PC-3 (cell line): Measurements from ENCODE around the gene NFYB. TPM values are rescaled to one million over a fixed set of nuclear protein-coding genes. Genes with fewer than 3 reads are reported as not detected.

Source experiments
- ATAC-seq: fragments of 200-7000 bp; cut with Tn5 transposase; 2 replicates; pipeline ENCODE4 v1.9.1; 2020; ENCODE audit warnings: mild to moderate bottlenecking, moderate library complexity
- BruUV-seq: library from RNA; stranded (reverse); fragments of 400-500 nt; replicated peaks from 2 replicates; lab custom pipeline; 2021; lab: Mats Ljungman, UMichigan
- CTCF ChIA-PET: fragments of 300-600 bp; sonication (Branson Sonifier 250); formaldehyde crosslinking; loops from one replicate; lab custom pipeline; 2022; ENCODE audit warnings: antibody characterized with exemption; lab: Charles Lee
- POLR2A ChIA-PET: fragments of 300-600 bp; sonication (Branson Sonifier 250); formaldehyde crosslinking; loops from one replicate; lab custom pipeline; 2022; ENCODE audit warnings: antibody characterized with exemption; ENCODE audit not compliant: unreplicated experiment; lab: Charles Lee
- DNase-seq: peaks from one replicate; pipeline ENCODE4 v3.0.0-alpha.2; 2015
- H2AFZ ChIP-seq: fragments of 300-600 bp; sonication (generic); 2 replicates; pipeline ENCODE4 v1.6.0; 2016; ENCODE audit warnings: antibody characterized with exemption, low read length
- H3F3A ChIP-seq: fragments of 300-600 bp; sonication (generic); one replicate; pipeline ENCODE4 v1.6.0; 2017; ENCODE audit warnings: antibody characterized with exemption, low read length, control low read depth, mild to moderate bottlenecking; ENCODE audit not compliant: unreplicated experiment
- H3K27ac ChIP-seq: fragments of 300-600 bp; sonication (generic); 2 replicates; pipeline ENCODE4 v1.5.1; 2016; ENCODE audit warnings: mild to moderate bottlenecking, low read length
- H3K27me3 ChIP-seq: fragments of 300-600 bp; sonication (generic); 2 replicates; pipeline ENCODE4 v1.6.1; 2016; ENCODE audit warnings: low read length, mixed read lengths
- H3K36me3 ChIP-seq: fragments of 300-600 bp; sonication (generic); 2 replicates; pipeline ENCODE4 v1.6.1; 2016; ENCODE audit warnings: low read depth, mixed run types, low read length, mixed read lengths
- H3K4me1 ChIP-seq: fragments of 300-600 bp; sonication (generic); 2 replicates; pipeline ENCODE4 v1.5.1; 2016; ENCODE audit warnings: low read length; ENCODE audit not compliant: insufficient read depth
- H3K4me2 ChIP-seq: fragments of 300-600 bp; sonication (generic); 2 replicates; pipeline ENCODE4 v1.6.0; 2016; ENCODE audit warnings: low read length
- H3K4me3 ChIP-seq: fragments of 300-600 bp; sonication (generic); 2 replicates; pipeline ENCODE4 v1.5.1; 2016; ENCODE audit warnings: mild to moderate bottlenecking, low read length, mixed read lengths
- H3K79me2 ChIP-seq: fragments of 300-600 bp; sonication (generic); 2 replicates; pipeline ENCODE4 v1.6.1; 2017; ENCODE audit warnings: low read length, mixed read lengths
- H3K9ac ChIP-seq: fragments of 300-600 bp; sonication (generic); 2 replicates; pipeline ENCODE4 v1.6.0; 2016; ENCODE audit warnings: mild to moderate bottlenecking, low read length
- H3K9me2 ChIP-seq: fragments of 300-600 bp; sonication (generic); replicated peaks from 2 replicates; pipeline ENCODE4 v1.6.1; 2016; ENCODE audit warnings: mixed run types, low read length, mixed read lengths
- H3K9me3 ChIP-seq: fragments of 300-600 bp; sonication (generic); 2 replicates; pipeline ENCODE4 v1.6.1; 2016; ENCODE audit warnings: low read length, mixed read lengths
- H4K20me1 ChIP-seq: fragments of 300-600 bp; sonication (generic); 2 replicates; pipeline ENCODE4 v1.6.1; 2016; ENCODE audit warnings: low read length, mixed read lengths
- CTCF ChIP-seq: fragments of 300-600 bp; sonication (generic); conservative IDR thresholded peaks from 2 replicates; pipeline ENCODE4 v1.5.1; 2017; ENCODE audit warnings: antibody characterized with exemption, low read depth, mild to moderate bottlenecking, low read length
- EZH2 ChIP-seq: fragments of 300-600 bp; sonication (generic); IDR thresholded peaks from one replicate; pipeline ENCODE4 v1.6.1; 2017; ENCODE audit warnings: antibody characterized with exemption, mild to moderate bottlenecking, low read length; ENCODE audit not compliant: unreplicated experiment
- EZH2phosphoT487 ChIP-seq: fragments of 300-600 bp; sonication (generic); IDR thresholded peaks from 2 replicates; pipeline ENCODE4 v1.6.1; 2018; ENCODE audit warnings: mild to moderate bottlenecking, antibody characterized with exemption, low read length, borderline replicate concordance
- intact Hi-C: fragments of 100-400 bp; cut with micrococcal nuclease; formaldehyde crosslinking; loops from 2 replicates; pipeline ENCODE4 v1.9.0; 2023
- total RNA-seq: library from RNA; depleted of rRNA; stranded (reverse); fragments of >200 nt; gene quantifications from 2 replicates; pipeline ENCODE4 v1.2.3, GENCODE V29; 2014

The NFYB gene
- total RNA-seq, 1 experiment from 2014 or later = 20.6 TPM

GRCh38 chr12:104132351-104132956, 5.6 kb downstream of the NFYB start:
- H3K9me3 ChIP-seq = no peaks in the 10 kb centered on the region
- ChIA-PET CTCF (no interaction called here), POLR2A (no interaction called here)
- ATAC-seq = no peak
- no peak overlapping the region for H3K27ac ChIP-seq
- no peak overlapping the region for H3K9ac ChIP-seq
- H3K4me1 ChIP-seq = peaks cover 44% of the 10 kb centered on the region
- no peak overlapping the region for H2AFZ ChIP-seq
- no peak for DNase-seq
- H3K27me3 ChIP-seq = no peaks in the 10 kb centered on the region
- H3K4me2 ChIP-seq = no peak overlapping the region
- intact Hi-C loops = no loop called here
- no peak for TF ChIP-seq EZH2
- TF ChIP-seq EZH2phosphoT487 = no peak
- TF ChIP-seq CTCF = no peak
- H3K79me2 ChIP-seq = peaks cover 62% of the 10 kb centered on the region
- H3F3A ChIP-seq = no peaks in the 10 kb centered on the region
- no peaks in the 10 kb centered on the region for H4K20me1 ChIP-seq
- BruUV-seq = no TSS peak
- peaks cover 25% of the 10 kb centered on the region for H3K36me3 ChIP-seq
- no peak overlapping the region for H3K4me3 ChIP-seq
- no peaks in the 10 kb centered on the region for H3K9me2 ChIP-seq

GRCh38 chr12:104131609-104132008, 6.4 kb downstream of the NFYB start:
- Histone ChIP-seq H3K27ac (peak overlapping the region; percentile 42; the same call in 1 of the 2 replicates), H3K4me2 (peak overlapping the region; percentile 54), H3K27me3 (no peaks in the 10 kb centered on the region), H3K9me3 (no peaks in the 10 kb centered on the region), H3K9me2 (no peaks in the 10 kb centered on the region), H2AFZ (no peak overlapping the region), H3F3A (no peaks in the 10 kb centered on the region), H3K9ac (no peak overlapping the region), H3K79me2 (peaks cover 55% of the 10 kb centered on the region), H3K36me3 (peaks cover 31% of the 10 kb centered on the region), H4K20me1 (no peaks in the 10 kb centered on the region), H3K4me3 (no peak overlapping the region), H3K4me1 (peaks cover 40% of the 10 kb centered on the region)
- no TSS peak for BruUV-seq
- ChIA-PET POLR2A (no interaction called here), CTCF (no interaction called here)
- TF ChIP-seq EZH2 = no peak
- TF ChIP-seq EZH2phosphoT487 = no peak
- no peak for TF ChIP-seq CTCF
- intact Hi-C loops = loop anchor here (2.0 kb wide), 1 partner anchor 67 kb away; the partner anchor contains the start of gene HCFC2
- DNase-seq (peak; percentile 55), ATAC-seq (peak; percentile 80)

DNA sequence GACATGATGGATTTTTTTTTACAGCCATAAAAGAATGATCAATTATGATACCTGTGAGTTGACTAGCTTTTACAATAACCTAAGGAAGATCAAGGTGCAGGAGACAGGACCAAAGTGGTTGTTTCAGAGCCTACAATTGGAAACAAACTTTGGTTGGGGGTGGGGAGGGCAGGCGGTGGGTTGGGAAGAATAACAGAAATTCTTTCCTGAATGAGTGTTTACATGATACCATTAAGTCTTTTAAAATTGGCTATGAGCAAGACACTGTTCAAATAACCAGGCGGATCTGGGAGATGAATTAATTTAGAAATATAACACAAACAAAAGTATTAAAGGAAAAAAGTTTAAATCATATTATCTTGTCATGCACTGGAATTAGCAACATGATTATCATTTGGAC, 7.2 kb downstream of the NFYB start:
- Histone ChIP-seq H3F3A (no peaks in the 10 kb centered on the region), H3K9me3 (no peaks in the 10 kb centered on the region), H4K20me1 (no peaks in the 10 kb centered on the region), H3K27me3 (no peaks in the 10 kb centered on the region), H3K79me2 (peaks cover 46% of the 10 kb centered on the region), H3K9ac (no peak overlapping the region), H2AFZ (no peak overlapping the region), H3K4me3 (no peak overlapping the region), H3K4me1 (peaks cover 31% of the 10 kb centered on the region), H3K36me3 (peaks cover 39% of the 10 kb centered on the region), H3K27ac (peak overlapping the region; percentile 42), H3K9me2 (no peaks in the 10 kb centered on the region), H3K4me2 (peak overlapping the region; percentile 54)
- intact Hi-C loops = loop anchor here (2.0 kb wide), 1 partner anchor 66 kb away; the partner anchor contains the start of gene HCFC2
- no peak for TF ChIP-seq EZH2
- no peak for TF ChIP-seq EZH2phosphoT487
- TF ChIP-seq CTCF = no peak
- ChIA-PET POLR2A (interaction anchor here (0.6 kb wide), 1 partner anchor 31 kb away, joined by 13 read pairs; no protein-coding TSS in a partner anchor), CTCF (no interaction called here)
- DNase-seq (peak; percentile 34), ATAC-seq (peak; percentile 75)
- BruUV-seq = no TSS peak
